Naive thymus-derived CD8-positive, alpha-beta T cell (primary cell): ENCODE measurements around the gene PPT1. TPM values are rescaled to one million over a fixed set of nuclear protein-coding genes. Genes with fewer than 3 reads are reported as not detected.

Experiments
- ATAC-seq, 2 donors: fragments of 150-1000 bp; cut with Tn5 transposase in 1 of 2; sonication (Bioruptor Pico), chemical (Tn5 transposase) in 1 of 2; 1 replicate in 1 of 2; 2 replicates in 1 of 2; pipeline ENCODE4 v1.10.0; 2021; ENCODE audit warnings: mild to moderate bottlenecking in 2 of 2, moderate library complexity in 2 of 2
- POLR2A ChIA-PET: fragments of 350-600 bp; sonication (Branson Sonifier 250); formaldehyde crosslinking; loops from one replicate; lab custom pipeline; 2021; ENCODE audit warnings: antibody characterized with exemption; lab: Charles Lee
- DNase-seq, 10 donors: peaks; one replicate each; pipeline versions ENCODE4 v3.0.0 to v3.0.0-alpha.2; 2020 to 2022
- H3K27ac Mint-ChIP-seq, 10 donors: one replicate each; pipeline ENCODE4 v1.8.0; 2020 to 2022; ENCODE audit warnings: mild to moderate bottlenecking in 10 of 10, mixed read lengths in 10 of 10, moderate library complexity in 4 of 10, inconsistent platforms in 1 of 10
- H3K27me3 Mint-ChIP-seq, 5 donors: one replicate each; pipeline ENCODE4 v1.8.0; 2021 to 2022; ENCODE audit warnings: mixed read lengths in 5 of 5
- H3K36me3 Mint-ChIP-seq, 3 donors: one replicate each; pipeline ENCODE4 v1.8.0; 2020 to 2022; ENCODE audit warnings: mixed read lengths in 3 of 3, mild to moderate bottlenecking in 2 of 3, inconsistent platforms in 1 of 3
- H3K4me1 Mint-ChIP-seq, 4 donors: one replicate each; pipeline ENCODE4 v1.8.0; 2021 to 2022; ENCODE audit warnings: mixed read lengths in 4 of 4
- H3K4me3 Mint-ChIP-seq, 10 donors: one replicate each; pipeline ENCODE4 v1.8.0; 2020 to 2022; ENCODE audit warnings: mild to moderate bottlenecking in 10 of 10, mixed read lengths in 10 of 10, moderate library complexity in 6 of 10, inconsistent platforms in 1 of 10
- H3K9me3 Mint-ChIP-seq, 9 donors: one replicate each; pipeline ENCODE4 v1.8.0; 2020 to 2022; ENCODE audit warnings: mixed read lengths in 9 of 9, mild to moderate bottlenecking in 3 of 9, inconsistent platforms in 1 of 9, moderate library complexity in 1 of 9
- polyA plus RNA-seq, 3 donors: library from polyadenylated mRNA; unstranded; fragments of 300-500 nt; fragmentation: Illumina TruSeq; gene quantifications; one replicate each; pipeline ENCODE4 v1.2.3, GENCODE V29; 2021
- total RNA-seq, 8 experiments: library from RNA in 2 of 8; stranded (reverse) in 2 of 8; gene quantifications; one replicate each; pipeline ENCODE4 v1.2.3 and lab custom pipeline; 2021 to 2026

Gene PPT1
- total and polyA plus RNA-seq, 5 experiments from 2014 or later, result 70.9 to 267 (median 236) TPM

DNA sequence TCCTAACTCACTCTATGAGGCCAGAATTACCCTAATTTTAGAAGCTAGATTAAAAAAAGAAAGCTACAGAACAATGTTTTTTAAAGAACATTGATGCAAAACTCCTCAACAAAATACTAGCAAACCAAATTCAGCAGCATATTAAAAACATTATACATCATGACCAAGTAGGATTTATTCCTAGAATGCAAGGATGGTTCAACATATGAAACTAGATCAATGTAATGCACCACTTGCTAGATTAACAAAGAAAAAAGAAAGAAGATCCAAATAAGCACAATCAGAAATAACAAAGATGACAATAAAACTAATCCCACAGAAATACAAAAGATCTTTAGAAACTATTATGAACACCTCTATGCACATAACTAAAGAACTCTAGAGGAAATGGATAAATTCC is 13.3 kb upstream of the PPT1 start:
- Mint-ChIP-seq H3K27me3 (peaks cover 10 to 30% (median 23%) of the 10 kb centered on the region in 5 donors), H3K36me3 (peaks cover 0 to 29% (median 23%) of the 10 kb centered on the region in 3 donors), H3K9me3 (peaks cover 0 to 38% (median 25%) of the 10 kb centered on the region in 9 donors), H3K4me1 (no peaks in the 10 kb centered on the region), H3K27ac (no peak overlapping the region), H3K4me3 (no peak overlapping the region)
- ATAC-seq, result no peak
- POLR2A ChIA-PET, result no interaction called here
- no peak for DNase-seq

DNA sequence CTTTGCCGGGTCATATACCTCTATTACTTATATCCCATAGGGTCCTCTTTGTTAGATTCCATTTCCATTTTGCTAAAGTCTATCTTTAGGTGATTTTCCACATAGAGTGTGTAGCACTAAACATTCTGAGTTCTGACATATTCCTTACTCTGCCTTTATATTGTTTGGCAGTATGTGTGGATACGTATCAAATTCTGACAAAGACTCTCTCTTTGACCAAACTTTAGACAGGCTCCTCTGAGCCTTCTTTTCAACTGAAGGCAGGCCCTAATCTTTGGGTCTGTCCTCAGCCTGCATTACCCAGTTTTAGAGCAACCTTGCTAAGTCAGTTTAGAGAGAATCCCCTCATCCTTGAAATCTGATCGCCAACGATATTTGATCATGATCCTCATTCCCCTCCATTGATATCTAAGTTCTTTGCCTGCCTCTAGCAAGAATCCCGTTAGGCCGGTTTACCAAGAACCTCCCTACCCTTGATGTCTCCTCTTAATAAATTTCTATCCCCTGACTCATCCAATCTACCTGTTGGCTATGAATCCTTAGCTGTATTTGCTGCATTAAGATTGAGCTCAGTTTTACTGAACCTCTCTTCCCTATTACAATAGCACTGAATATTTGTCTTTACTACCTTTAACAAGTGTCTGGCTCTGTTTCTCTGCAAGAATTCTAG is 10.4 kb upstream of the PPT1 start:
- peaks cover 0 to 45% (median 27%) of the 10 kb centered on the region in 9 donors for H3K9me3 Mint-ChIP-seq
- H3K27me3 Mint-ChIP-seq, result peaks cover 10 to 24% (median 18%) of the 10 kb centered on the region in 5 donors
- no peak overlapping the region for H3K27ac Mint-ChIP-seq
- DNase-seq (no peak), ATAC-seq (no peak)
- H3K4me1 Mint-ChIP-seq, result no peaks in the 10 kb centered on the region
- no peak overlapping the region for H3K4me3 Mint-ChIP-seq
- POLR2A ChIA-PET, result no interaction called here
- peaks cover 0 to 33% (median 18%) of the 10 kb centered on the region in 3 donors for H3K36me3 Mint-ChIP-seq

DNA sequence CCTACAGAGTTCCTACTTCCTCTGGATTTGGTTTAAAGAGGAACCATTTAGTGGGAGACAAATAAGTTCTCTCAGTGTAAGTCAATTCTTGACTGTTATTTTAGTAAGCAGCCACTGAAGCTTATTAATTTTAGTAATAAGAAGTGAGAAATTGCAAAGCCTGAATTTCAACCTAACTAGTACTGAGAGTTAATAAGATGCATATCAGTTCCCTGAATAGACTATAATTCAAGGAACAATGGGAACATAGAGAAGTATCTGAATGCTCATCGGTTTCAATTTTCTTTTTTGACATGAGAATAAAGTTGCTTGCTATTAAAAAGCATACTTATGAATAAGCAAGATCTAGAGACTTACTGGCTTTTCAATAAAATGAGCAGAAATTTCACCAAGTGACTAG is 8.0 kb upstream of the PPT1 start:
- DNase-seq (no peak), ATAC-seq (no peak)
- H3K9me3 Mint-ChIP-seq, result peaks cover 0 to 29% (median 16%) of the 10 kb centered on the region in 9 donors
- H3K27me3 Mint-ChIP-seq, result peaks cover 4 to 13% (median 5%) of the 10 kb centered on the region in 5 donors
- peaks cover 0 to 20% (median 14%) of the 10 kb centered on the region in 3 donors for H3K36me3 Mint-ChIP-seq
- no peak overlapping the region for H3K27ac Mint-ChIP-seq
- no peak overlapping the region for H3K4me3 Mint-ChIP-seq
- POLR2A ChIA-PET, result no interaction called here
- H3K4me1 Mint-ChIP-seq, result no peaks in the 10 kb centered on the region

DNA sequence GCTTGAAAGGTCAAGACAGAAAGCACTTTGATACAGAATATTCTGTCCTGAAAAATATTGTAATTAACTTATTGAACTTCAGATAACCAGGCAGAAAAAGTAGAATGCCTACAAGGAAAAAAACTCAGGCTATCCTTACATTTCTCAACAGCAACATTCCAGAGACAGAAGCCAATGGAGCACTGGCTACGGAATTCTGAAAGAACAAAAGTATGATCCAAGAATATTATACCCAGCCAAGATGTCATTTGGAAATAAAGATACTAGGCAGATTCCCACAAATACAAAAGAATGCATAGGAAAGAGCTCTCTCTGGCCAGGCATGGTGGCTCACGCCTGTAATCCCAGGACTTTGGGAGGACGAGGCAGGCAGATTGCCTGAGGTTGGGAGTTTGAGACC is 5.8 kb upstream of the PPT1 start:
- peaks cover 0 to 9% (median 2%) of the 10 kb centered on the region in 3 donors for H3K36me3 Mint-ChIP-seq
- H3K27ac Mint-ChIP-seq, result no peak overlapping the region
- H3K9me3 Mint-ChIP-seq, result peaks cover 0 to 17% (median 5%) of the 10 kb centered on the region in 9 donors
- H3K27me3 Mint-ChIP-seq, result peaks cover 0 to 4% (median 0%) of the 10 kb centered on the region in 5 donors
- DNase-seq (no peak), ATAC-seq (no peak)
- peaks cover 0 to under 1% (median 0%) of the 10 kb centered on the region in 4 donors for H3K4me1 Mint-ChIP-seq
- POLR2A ChIA-PET, result no interaction called here
- H3K4me3 Mint-ChIP-seq, result no peak overlapping the region

DNA sequence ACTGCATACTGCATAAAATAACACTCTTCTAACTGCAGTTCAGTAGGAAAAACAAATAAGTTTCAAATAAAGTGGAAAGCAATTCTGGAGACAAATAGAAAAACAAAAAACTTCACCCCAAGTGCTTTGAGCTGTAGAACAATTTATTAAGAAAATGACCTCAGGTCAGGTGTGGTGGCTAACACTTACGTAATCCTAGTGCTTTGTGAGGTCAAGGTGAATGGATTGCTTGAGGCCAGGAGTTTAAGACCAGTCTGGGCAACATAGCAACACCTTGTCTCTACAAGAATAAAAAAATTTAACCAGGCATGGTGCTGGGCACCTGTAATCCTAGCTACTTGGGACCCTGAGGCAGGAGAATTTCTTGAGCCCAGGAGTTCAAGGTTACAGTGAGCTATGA is 5.0 kb upstream of the PPT1 start:
- POLR2A ChIA-PET, result no interaction called here
- peaks cover 4 to 8% (median 7%) of the 10 kb centered on the region in 4 donors for H3K4me1 Mint-ChIP-seq
- H3K27ac Mint-ChIP-seq, result no peak overlapping the region
- peaks cover 0 to 9% (median 2%) of the 10 kb centered on the region in 3 donors for H3K36me3 Mint-ChIP-seq
- DNase-seq (no peak), ATAC-seq (no peak)
- no peak overlapping the region for H3K4me3 Mint-ChIP-seq
- H3K9me3 Mint-ChIP-seq, result peaks cover 0 to 17% (median 5%) of the 10 kb centered on the region in 9 donors
- no peaks in the 10 kb centered on the region for H3K27me3 Mint-ChIP-seq

DNA sequence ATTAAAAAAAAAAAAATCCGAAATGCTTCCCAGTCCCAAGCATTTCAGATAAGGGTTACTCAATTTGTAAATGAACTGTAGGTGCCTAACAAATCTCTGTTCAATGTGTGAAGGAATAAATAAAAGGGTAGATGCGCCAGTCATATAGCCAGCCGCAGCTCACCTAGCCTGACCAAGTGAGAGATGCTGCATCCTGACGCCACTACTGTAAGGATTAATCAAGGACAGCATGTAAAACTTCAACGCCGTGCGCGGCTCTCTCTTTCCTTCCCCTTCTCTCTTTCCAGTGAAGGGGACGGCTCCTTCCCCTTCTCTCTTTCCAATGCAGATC is 441 bp downstream of the PPT1 start:
- Mint-ChIP-seq H3K4me1 (peaks cover 23 to 40% (median 36%) of the 10 kb centered on the region in 4 donors), H3K9me3 (no peaks in the 10 kb centered on the region), H3K36me3 (peaks cover 5 to 38% (median 6%) of the 10 kb centered on the region in 3 donors), H3K4me3 (peak overlapping the region; percentile 93 to 99 (median 96)), H3K27me3 (no peaks in the 10 kb centered on the region), H3K27ac (peak overlapping the region; percentile 91 to 98 (median 96))
- DNase-seq (peak in 1 of 10 donors; percentile 6), ATAC-seq (peak; percentile 15 to 37)
- POLR2A ChIA-PET, result interaction anchor here (0.5 to 1.8 kb wide), 4 partner anchors 17 to 161 kb away, joined by 3 to 5 read pairs (median 4); partner anchors contain the start of gene ZMPSTE24

DNA sequence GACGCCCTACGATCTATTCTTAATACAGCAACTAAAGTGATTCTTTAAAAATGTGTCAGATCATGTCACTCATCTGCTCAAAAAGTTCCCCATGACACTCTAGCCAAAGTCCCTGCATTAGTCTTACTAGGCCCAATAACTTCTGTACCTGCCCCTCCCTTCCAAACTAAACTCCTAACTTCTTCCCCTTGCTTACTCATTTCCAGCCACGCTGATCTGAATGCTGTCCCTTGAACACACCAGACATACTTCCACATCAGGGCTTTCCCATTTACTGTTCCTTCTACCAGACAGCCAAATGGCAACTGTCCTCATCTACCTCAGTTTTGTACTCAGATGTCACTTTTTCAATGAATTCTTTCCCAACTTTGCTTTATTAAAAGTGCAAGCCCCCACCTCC is 1.2 kb downstream of the PPT1 start:
- H3K36me3 Mint-ChIP-seq, result peaks cover 5 to 46% (median 9%) of the 10 kb centered on the region in 3 donors
- ATAC-seq, result no peak
- H3K4me3 Mint-ChIP-seq, result peak overlapping the region in 8 of 10 donors; percentile 16 to 68 (median 52)
- DNase-seq, result no peak
- H3K27ac Mint-ChIP-seq, result peak overlapping the region in 9 of 10 donors; percentile 6 to 91 (median 63)
- H3K27me3 Mint-ChIP-seq, result no peaks in the 10 kb centered on the region
- POLR2A ChIA-PET, result interaction anchor here (1.8 kb wide), 1 partner anchor 162 kb away, joined by 4 read pairs; the partner anchor contains the start of gene ZMPSTE24
- no peaks in the 10 kb centered on the region for H3K9me3 Mint-ChIP-seq
- H3K4me1 Mint-ChIP-seq, result peaks cover 23 to 40% (median 36%) of the 10 kb centered on the region in 4 donors

DNA sequence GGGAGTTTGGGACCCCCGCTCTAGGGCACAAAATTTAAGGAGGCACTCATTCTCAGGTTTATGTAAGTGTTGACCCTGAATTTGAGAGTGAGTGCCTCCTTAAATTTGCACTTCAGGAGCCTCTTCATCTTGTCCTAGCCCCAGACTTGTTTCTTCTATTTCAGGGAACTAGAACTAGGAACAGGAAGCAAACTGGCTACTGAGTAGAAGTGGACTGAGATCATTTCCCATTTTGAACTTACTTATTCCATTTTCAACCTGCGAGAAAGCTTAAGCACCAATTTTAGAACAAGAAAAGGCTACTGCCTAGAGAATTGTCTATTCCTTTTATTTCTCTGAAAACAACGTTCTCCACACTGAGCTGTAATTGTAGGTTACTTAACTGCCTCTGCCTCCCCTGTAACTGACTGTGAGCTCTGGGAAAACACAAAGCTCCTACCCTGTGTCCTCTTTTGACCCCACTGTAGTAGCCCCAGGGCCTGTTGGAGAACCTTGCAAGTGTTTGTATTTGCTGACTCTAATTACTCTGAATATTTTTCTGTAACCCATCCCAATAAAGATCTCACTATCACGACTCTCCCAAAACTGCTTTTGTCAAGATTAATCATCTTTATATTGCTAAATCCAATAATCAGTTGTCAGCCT is 2.5 kb downstream of the PPT1 start:
- H3K36me3 Mint-ChIP-seq, result peaks cover 5 to 56% (median 13%) of the 10 kb centered on the region in 3 donors
- ATAC-seq (no peak), DNase-seq (no peak)
- H3K4me1 Mint-ChIP-seq, result peaks cover 23 to 40% (median 36%) of the 10 kb centered on the region in 4 donors
- H3K9me3 Mint-ChIP-seq, result no peaks in the 10 kb centered on the region
- H3K4me3 Mint-ChIP-seq, result no peak overlapping the region
- H3K27ac Mint-ChIP-seq, result peak overlapping the region in 5 of 10 donors; percentile 9 to 89 (median 63)
- no peaks in the 10 kb centered on the region for H3K27me3 Mint-ChIP-seq
- POLR2A ChIA-PET, result no interaction called here

DNA sequence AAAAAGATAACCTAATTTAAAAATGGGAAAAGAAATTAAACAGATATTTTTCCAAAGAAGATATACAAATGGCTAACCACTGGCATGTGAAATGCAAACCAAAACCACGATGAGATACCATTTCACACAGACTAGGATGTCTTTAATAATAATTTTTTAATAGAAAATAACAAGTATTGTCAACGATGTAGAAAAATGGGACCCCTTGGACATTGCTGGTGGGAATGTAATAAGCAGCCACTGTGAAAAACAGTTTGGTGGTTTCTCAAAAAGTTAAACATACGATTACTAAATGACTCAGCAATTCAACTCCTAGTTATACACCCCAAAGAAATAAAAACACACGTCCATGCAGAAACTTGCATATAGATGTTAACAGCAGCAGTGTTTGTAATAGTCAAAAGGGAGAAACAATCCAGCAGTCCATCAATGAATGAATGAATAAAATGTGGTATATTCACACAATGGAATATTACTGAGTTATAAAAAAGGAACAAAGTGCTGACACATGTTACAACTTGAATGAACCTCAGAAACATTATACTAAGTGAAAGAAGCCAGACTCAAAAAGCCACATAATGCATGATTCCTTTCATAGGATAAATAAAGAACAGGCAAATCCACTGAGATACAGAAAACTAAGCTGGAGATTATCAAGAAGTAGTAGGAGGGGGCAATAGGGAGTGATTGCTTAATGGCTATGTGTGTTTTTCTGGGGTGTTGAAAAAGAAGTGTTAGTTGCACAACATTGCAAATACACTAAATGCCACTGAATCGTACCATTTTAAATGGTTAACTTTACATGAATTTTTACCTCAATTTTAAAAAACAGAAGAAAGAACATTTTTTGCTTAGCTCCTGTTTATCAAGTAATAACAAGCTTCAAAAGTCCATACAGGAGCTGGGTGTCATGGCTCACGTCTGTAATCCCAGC is 4.1 kb downstream of the PPT1 start:
- no peak for ATAC-seq
- Mint-ChIP-seq H3K4me3 (no peak overlapping the region), H3K9me3 (no peaks in the 10 kb centered on the region)

DNA sequence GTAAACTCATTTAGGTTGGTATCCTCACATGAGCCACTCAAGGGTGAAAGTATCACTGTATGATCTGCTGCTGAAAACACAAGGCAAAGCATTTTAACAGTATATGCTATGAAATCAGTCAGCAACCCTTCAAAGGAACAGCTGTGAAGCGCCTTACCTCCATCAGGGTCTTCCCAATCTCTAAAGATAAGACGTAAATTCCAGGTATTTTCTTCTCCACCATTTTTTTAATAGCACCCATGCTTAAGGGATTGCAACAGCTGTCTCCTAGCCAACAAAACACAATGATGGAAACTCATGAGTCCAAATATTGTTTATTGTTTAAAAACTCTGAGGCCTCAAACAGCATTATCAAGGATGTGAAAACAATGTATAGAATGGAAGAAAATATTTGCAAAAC is 4.8 kb downstream of the PPT1 start:
- Mint-ChIP-seq H3K9me3 (no peaks in the 10 kb centered on the region), H3K4me1 (peaks cover 20 to 34% (median 30%) of the 10 kb centered on the region in 4 donors), H3K27ac (no peak overlapping the region), H3K4me3 (no peak overlapping the region), H3K27me3 (no peaks in the 10 kb centered on the region), H3K36me3 (peaks cover 5 to 78% (median 22%) of the 10 kb centered on the region in 3 donors)
- ATAC-seq (no peak), DNase-seq (no peak)
- POLR2A ChIA-PET, result no interaction called here

More for the DNA sequence above, 4.1 kb downstream of the PPT1 start:
- Mint-ChIP-seq H3K27ac (peak overlapping the region in 1 of 10 donors; percentile 40), H3K36me3 (peaks cover 5 to 71% (median 19%) of the 10 kb centered on the region in 3 donors), H3K4me1 (peaks cover 23 to 40% (median 36%) of the 10 kb centered on the region in 4 donors), H3K27me3 (no peaks in the 10 kb centered on the region)
- no peak for DNase-seq
- POLR2A ChIA-PET, result interaction anchor here (0.7 kb wide), 1 partner anchor 693 kb away, joined by 3 read pairs; no protein-coding TSS in a partner anchor

DNA sequence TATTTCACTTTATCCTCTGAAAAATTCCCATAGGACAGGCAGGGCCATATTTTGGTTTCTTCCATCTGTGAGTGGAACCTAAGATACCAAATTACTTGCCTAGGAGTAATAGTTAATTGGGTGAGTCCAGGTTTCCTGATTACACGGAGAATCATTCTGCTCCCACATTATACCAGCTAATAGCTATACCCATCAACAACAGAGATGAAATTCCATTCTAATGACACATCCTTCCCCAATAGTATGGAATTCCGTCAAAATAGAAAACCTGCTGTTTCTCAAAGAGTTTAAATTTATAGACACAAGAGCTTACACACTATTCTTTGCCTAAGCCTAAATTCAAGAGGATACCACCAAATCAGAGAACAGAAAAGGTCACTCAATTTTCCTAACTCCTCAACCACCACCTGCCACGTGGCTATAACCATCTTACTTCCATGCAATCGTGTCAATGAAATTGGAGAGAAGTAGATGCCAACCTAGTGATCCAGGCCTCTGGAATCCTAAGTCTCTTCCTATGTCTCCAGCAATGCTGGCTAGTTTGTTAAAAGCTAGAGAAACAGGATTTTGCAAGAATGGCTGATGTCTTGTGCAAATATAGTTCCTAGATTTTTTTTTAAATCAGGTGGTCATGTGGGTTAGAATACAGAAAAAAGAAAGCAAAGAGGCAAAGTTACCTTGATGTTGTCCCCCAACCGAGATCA is 6.2 kb downstream of the PPT1 start:
- H3K27ac Mint-ChIP-seq, result no peak overlapping the region

More for the DNA sequence above, 6.2 kb downstream of the PPT1 start:
- H3K4me3 Mint-ChIP-seq, result no peak overlapping the region
- no peak for DNase-seq
- no peak for ATAC-seq
- peaks cover 13 to 24% (median 18%) of the 10 kb centered on the region in 4 donors for H3K4me1 Mint-ChIP-seq
- no peaks in the 10 kb centered on the region for H3K27me3 Mint-ChIP-seq
- H3K9me3 Mint-ChIP-seq, result no peaks in the 10 kb centered on the region
- POLR2A ChIA-PET, result no interaction called here
- H3K36me3 Mint-ChIP-seq, result peaks cover 5 to 93% (median 24%) of the 10 kb centered on the region in 3 donors
